Measurements from ENCODE around the gene ANTKMT.
"Not testable (repeated sequence)": the region's sequence is repeated elsewhere in the genome, so short reads cannot be mapped to it uniquely, and the experiment has no call there.

ANTKMT gene

GRCh38 chr16:681746-682427 is 39.1 kb upstream of the ANTKMT start:
- DNase-seq (ENCODE audit: low spot score), result no peak

- no peak for DNase-seq (ENCODE audit: low spot score)
These were observed 38.2 kb upstream of the ANTKMT start for GRCh38 chr16:682493-683395.

GRCh38 chr16:683396-684070 is 37.4 kb upstream of the ANTKMT start:
- DNase-seq (ENCODE audit: low spot score), result no peak

- DNase-seq (ENCODE audit: low spot score), result peak; percentile 94
These were observed 36.7 kb upstream of the ANTKMT start, which contains the start of gene JMJD8 for GRCh38 chr16:684071-684794. Gene JMJD8 (minus strand): TSS chr16:684334. CDS start chr16:684319, 15 bp downstream.

- DNase-seq (ENCODE audit: low spot score), result no peak
These were observed 35.8 kb upstream of the ANTKMT start for GRCh38 chr16:684961-685696.

- DNase-seq (ENCODE audit: low spot score), result no peak
These were observed 35.0 kb upstream of the ANTKMT start for GRCh38 chr16:685967-686366.

- DNase-seq (ENCODE audit: low spot score), result no peak
These were observed 34.3 kb upstream of the ANTKMT start for GRCh38 chr16:686459-687260.

GRCh38 chr16:687499-687898 is 33.4 kb upstream of the ANTKMT start:
- DNase-seq (ENCODE audit: low spot score), result no peak

- no peak for DNase-seq (ENCODE audit: low spot score)
These were observed 31.6 kb upstream of the ANTKMT start for GRCh38 chr16:689175-689897.

- DNase-seq (ENCODE audit: low spot score), result not testable (repeated sequence)
These were observed 29.7 kb upstream of the ANTKMT start for GRCh38 chr16:691242-691641.

GRCh38 chr16:692356-693108 is 28.4 kb upstream of the ANTKMT start:
- DNase-seq (ENCODE audit: low spot score), result no peak

GRCh38 chr16:693364-693763 is 27.6 kb upstream of the ANTKMT start:
- DNase-seq (ENCODE audit: low spot score), result no peak

GRCh38 chr16:693766-694165 is 27.2 kb upstream of the ANTKMT start:
- DNase-seq (ENCODE audit: low spot score), result no peak

- DNase-seq (ENCODE audit: low spot score), result no peak
These were observed 26.6 kb upstream of the ANTKMT start for GRCh38 chr16:694187-694862.

GRCh38 chr16:694863-695354 is 26.0 kb upstream of the ANTKMT start:
- DNase-seq (ENCODE audit: low spot score), result no peak

GRCh38 chr16:695355-696089 is 25.4 kb upstream of the ANTKMT start:
- no peak for DNase-seq (ENCODE audit: low spot score)

- no peak for DNase-seq (ENCODE audit: low spot score)
These were observed 21.9 kb upstream of the ANTKMT start for GRCh38 chr16:698911-699671.

All from COLO829 (cell line).